ENCODE results near the gene GMDS.

- TF ChIP-seq CTCF (IDR thresholded peaks at IDR 0.05) (no peak), POLR2A (IDR thresholded peaks at IDR 0.05) (no peak), POLR2AphosphoS5 (IDR thresholded peaks at IDR 0.05; ENCODE audit: insufficient read depth in 1 of 2, low read depth in 1 of 2) (no peak)
Measured at GRCh38 chr6:1657771-1658165, 587.6 kb downstream of the GMDS start.

Data from vagina (tissue), 2 donors.